HG03066 (cell line): ENCODE measurements around the gene SENP2.
"Not testable (repeated sequence)": the region's sequence is repeated elsewhere in the genome, so short reads cannot be mapped to it uniquely, and the experiment has no call there.

Experiments used
- ATAC-seq: cut with Tn5 transposase; IDR thresholded peaks from one replicate; pipeline ENCODE4 v1.9.1; 2021; ENCODE audit warnings: low read depth; ENCODE audit not compliant: unreplicated experiment

The SENP2 gene

DNA sequence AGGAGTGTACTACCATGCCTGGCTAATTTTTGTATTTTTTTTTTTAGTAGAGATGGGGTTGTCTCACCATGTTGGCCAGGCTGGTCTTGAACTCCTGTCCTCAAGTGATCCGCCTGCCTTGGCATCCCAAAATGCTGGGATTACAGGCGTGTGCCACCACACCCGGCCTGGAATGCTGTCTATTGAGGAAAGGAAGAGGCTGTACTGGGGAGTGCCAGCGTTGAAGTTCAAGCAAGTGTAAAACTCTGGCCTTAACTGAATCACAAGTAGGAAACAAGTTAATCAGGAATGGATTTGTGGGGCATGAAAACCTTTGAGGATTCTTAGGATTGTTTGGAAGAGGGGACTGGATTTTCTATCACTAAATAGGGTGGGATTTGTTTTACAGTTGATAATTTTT, 1.4 kb upstream of the SENP2 start:
- no peak for ATAC-seq

- ATAC-seq, result no peak
Measured at GRCh38 chr3:185585518-185585858, 607 bp upstream of the SENP2 start.

- ATAC-seq, result no peak
Measured at GRCh38 chr3:185586686-185587039, 568 bp downstream of the SENP2 start.

GRCh38 chr3:185594073-185594472, 8.0 kb downstream of the SENP2 start:
- ATAC-seq, result no peak

GRCh38 chr3:185595526-185595925, 9.4 kb downstream of the SENP2 start:
- peak; percentile 75 for ATAC-seq

GRCh38 chr3:185605566-185605965, 19.5 kb downstream of the SENP2 start:
- ATAC-seq, result no peak

DNA sequence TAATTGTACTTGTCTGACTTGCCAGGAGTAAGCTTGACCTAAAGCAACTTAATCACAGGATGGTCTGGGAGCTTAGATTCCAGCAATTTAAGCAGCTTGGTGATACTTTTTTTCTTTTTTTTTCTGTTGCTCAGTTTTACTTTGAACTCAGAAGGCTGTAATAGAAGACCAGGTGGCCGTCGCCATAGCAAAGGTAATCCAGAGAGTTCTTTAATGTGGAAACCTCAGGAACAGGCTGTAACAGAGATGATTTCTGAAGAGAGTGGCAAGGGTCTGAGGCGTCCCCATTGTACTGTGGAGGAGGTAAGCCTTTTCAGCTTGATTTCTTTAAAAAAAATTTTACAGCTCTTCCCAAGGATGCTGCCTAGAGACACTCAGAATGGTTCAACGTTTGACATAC, 20.1 kb downstream of the SENP2 start:
- ATAC-seq, result no peak

DNA sequence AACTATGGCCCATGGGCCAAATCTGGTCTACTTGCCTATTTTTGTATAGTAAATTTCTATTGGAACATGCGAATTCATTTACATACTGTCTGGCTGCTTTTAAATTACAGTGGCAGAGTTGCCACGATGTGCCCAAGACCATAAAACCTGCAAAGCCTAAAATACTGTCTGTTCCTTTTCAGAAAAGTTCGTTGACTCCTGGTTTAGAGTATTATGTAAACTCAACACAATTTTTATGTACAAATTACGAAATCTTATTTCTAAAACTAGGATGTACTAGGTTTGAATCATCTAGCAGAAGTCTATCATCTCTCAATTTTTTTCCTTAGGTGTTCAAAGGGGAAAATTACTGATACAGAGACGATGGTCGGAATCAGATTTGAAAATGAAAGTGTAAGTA, 26.9 kb downstream of the SENP2 start:
- no peak for ATAC-seq

DNA sequence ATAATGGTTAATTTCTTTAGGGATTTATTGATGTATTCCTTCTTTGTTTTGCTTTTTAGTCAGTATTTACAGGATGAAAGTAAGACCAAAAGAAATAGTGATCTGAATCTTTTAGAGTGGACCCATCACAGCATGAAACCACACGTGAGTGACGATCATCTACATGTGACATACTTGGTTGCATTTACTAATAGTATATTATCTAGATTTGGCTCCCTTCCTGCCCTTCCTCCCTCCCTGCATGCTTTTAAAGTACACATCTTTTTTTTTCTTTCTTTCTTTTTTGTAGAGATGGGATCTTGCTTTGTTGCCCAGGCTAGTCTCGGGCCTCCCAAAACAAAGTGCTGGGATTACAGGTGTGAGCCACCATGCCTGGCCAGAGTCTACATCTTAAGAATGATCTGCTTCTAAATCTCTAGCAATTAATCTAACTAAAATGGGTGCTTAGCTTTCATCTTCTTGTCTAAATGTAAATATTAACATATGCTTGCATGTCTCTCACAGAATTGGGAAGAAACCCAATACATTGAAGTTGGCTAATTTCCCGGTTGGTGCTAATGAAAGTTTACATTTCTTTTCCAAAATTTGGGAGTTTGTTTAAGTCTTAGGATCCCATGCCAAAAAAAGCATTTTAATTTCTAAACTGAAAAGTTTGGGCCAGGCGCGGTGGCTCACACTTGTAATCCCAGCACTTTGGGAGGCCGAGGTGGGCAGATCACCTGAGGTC, 38.0 kb downstream of the SENP2 start:
- ATAC-seq, result no peak

DNA sequence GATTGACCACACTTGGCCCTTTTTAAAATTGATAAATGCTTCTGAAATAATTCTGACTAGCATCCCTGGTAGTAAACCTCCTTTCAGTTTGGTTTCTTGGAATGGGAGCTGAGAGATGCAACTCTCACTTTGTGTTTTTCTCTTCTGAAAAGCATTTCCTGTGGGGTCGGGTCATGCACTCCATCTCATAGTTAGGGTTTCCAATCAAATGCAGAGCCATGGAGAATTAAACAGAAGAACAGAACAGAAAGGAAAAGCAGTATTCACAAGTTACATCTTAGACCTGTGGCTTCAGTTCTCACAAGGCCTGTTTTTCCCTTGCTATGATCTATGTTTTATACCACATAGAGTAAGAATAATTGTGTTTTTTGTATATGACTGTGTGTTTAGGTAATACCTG, 39.7 kb downstream of the SENP2 start:
- no peak for ATAC-seq

DNA sequence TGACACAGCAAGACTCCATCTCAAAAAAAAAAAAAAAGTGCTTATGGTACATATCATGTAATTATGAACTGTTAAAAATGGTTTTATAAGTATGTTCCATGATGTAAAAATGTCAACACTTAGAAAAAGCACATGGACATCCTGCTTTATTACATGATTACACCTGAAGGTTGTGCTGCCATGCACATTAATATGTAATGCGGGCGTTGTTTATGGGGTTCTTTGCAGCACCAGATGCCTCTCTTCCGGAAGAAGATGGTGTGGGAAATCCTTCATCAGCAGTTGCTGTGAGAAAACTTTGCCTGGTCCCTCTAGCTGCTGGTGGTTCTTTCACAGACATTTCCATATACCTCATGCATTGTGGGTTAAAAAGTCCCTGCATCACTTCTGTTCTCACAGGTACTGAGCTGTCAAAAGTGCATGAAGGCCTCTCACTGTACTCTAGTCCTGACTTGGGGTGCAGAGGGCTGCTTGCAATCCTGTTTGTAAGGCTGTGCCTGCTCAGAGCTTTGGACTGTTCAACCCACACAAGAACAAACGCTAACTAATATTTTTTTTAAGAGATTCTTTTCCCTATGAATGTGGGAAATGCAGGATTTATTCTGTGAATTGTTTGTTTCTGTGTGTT, 43.6 kb downstream of the SENP2 start:
- ATAC-seq, result no peak

- ATAC-seq, result no peak
Measured at GRCh38 chr3:185630182-185630622, 44.1 kb downstream of the SENP2 start.

GRCh38 chr3:185631108-185631507, 45.0 kb downstream of the SENP2 start:
- ATAC-seq, result no peak

- no peak for ATAC-seq
Measured at GRCh38 chr3:185631508-185632206, 45.6 kb downstream of the SENP2 start.

GRCh38 chr3:185632996-185633395, 46.9 kb downstream of the SENP2 start:
- no peak for ATAC-seq

DNA sequence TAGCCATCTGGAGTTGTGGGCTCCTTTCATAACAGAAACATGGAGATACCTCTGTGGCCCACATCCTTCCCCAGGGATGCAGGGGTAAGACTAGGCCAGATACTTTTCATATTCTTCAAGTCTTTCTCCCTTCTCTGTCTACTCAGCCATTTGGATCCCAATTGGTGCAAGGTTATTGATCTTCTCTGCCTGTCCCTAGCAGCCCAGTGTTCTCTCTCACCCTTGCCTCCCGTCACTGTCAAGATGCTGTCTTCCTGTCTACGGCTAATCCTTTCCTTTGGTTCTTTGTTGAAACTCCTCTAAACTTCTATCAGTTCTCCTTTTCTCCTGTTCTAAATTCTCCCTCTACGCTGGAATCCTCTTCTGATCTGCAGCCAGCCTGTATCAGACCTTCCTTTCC, 51.3 kb downstream of the SENP2 start:
- ATAC-seq, result no peak

- not testable (repeated sequence) for ATAC-seq
Measured at GRCh38 chr3:185638651-185639050, 52.6 kb downstream of the SENP2 start.

- no peak for ATAC-seq
Measured at GRCh38 chr3:185639632-185640206, 53.6 kb downstream of the SENP2 start.

DNA sequence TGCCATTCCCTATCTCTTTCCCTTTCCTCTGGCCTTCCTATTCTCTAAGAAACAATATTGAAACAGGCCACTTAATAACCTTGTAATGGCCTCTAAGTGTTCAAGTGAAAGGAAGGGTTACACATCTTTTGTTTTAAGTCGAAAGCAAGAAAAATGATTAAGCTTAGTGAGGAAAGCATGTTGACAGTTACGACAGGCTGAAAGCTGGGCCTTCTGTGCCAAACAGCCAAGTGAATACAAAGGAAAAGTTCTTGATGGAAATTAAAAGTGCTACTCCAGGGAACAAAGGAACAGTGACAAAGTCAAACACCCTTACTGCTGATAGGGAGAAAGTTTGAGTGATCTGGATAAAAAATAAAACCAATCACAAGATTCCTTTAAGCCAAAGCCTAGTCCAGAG, 54.2 kb downstream of the SENP2 start:
- ATAC-seq, result no peak

GRCh38 chr3:185645191-185645590, 59.1 kb downstream of the SENP2 start:
- ATAC-seq, result not testable (repeated sequence)

DNA sequence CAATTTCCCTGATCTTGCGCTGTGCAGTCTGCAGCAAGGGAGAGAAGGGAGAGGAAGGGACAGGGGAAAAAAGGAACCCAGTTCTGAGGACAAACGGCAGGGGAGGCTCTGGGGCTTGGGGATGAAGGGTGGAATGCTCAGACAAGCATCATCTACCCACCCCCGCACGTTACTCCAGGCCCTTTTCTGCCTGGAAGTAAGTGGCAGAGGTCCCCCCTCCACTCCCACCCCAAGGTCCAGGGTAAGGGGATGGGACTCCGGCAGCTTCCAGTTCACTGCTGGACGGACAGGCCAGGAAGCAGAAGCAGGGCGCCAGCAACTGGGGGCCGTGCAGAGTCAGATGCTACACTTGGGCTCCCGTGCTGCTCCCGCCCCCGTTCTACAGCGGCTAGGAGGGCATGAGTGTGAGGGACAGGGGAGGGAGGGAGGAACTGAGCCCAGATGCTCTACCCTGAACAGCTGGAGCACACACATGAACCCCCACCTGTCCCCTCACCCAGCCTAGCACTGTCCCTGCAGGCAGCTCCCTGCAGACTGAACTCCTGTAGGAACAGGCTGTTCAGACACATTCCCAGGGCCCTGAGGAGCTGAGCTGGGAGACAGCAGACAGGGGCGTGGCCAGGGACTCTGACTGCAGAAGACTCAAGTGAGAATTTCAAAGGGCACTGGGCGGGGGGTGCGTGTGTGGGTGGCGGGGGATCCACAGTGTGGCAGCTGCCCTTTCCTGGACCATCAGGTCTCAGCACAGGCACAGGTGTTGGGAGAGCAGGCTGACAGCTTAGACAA, 59.7 kb downstream of the SENP2 start:
- ATAC-seq, result no peak
